Sigmoid colon (tissue), 7 donors: ENCODE data around the gene TMEM181. TPM values are rescaled to one million over a fixed set of nuclear protein-coding genes. Genes with fewer than 3 reads are reported as not detected.

Experiments used
- DNase-seq: peaks from one replicate; pipeline ENCODE4 v3.0.0-alpha.2; 2019
- H3K27ac ChIP-seq, 4 donors: fragments of 200-600 bp; sonication (generic); one replicate each; pipeline ENCODE4 v1.5.1; 2016 to 2019; ENCODE audit warnings: mild to moderate bottlenecking in 1 of 4
- H3K27me3 ChIP-seq, 3 donors: fragments of 200-600 bp; sonication (generic); one replicate each; pipeline ENCODE4 v1.5.1; 2019; ENCODE audit warnings: mild to moderate bottlenecking in 1 of 3
- H3K36me3 ChIP-seq, 4 donors: fragments of 200-600 bp; sonication (generic); one replicate each; pipeline ENCODE4 v1.5.1; 2016 to 2019
- H3K4me1 ChIP-seq, 4 donors: fragments of 200-600 bp; sonication (generic); one replicate each; pipeline ENCODE4 v1.5.1; 2017 to 2019
- H3K4me3 ChIP-seq, 4 donors: fragments of 200-600 bp; sonication (generic); one replicate each; pipeline ENCODE4 v1.5.1; 2017 to 2019; ENCODE audit warnings: mild to moderate bottlenecking in 2 of 4, moderate library complexity in 1 of 4
- H3K9me3 ChIP-seq, 4 donors: fragments of 200-600 bp in 3 of 4; sonication (generic) in 3 of 4; one replicate each; pipeline versions ENCODE4 v1.5.1 to v1.6.1; 2013 to 2019
- CTCF ChIP-seq, 4 experiments: fragments of 450-650 bp in 3 of 4; fragments of 200-600 bp in 1 of 4; IDR thresholded peaks; one replicate each; pipeline ENCODE4 v1.5.1; 2016 to 2019; ENCODE audit warnings: antibody characterized with exemption in 4 of 4, mild to moderate bottlenecking in 3 of 4, moderate library complexity in 2 of 4
- EP300 ChIP-seq, 4 donors: sonication (generic); formaldehyde crosslinking; IDR thresholded peaks; one replicate each; pipeline ENCODE4 v1.6.1; 2017; ENCODE audit warnings: antibody characterized with exemption in 4 of 4
- POLR2A ChIP-seq, 2 donors: fragments of 450-650 bp; IDR thresholded peaks; one replicate each; pipeline ENCODE4 v1.6.1; 2016; ENCODE audit warnings: antibody characterized with exemption in 2 of 2, mild to moderate bottlenecking in 2 of 2, moderate library complexity in 2 of 2
- POLR2AphosphoS5 ChIP-seq, 4 donors: sonication (generic); formaldehyde crosslinking; IDR thresholded peaks; one replicate each; pipeline ENCODE4 v1.6.1; 2017; ENCODE audit warnings: antibody characterized with exemption in 4 of 4
- WGBS, 2 donors: extraction: QIAGEN DNeasy Blood & Tissue Kit; methylation state at CpG; one replicate each; pipeline ENCODE4 v1.1.7; 2013; 5-methylcytosine and 5-hydroxymethylcytosine counted together
- intact Hi-C: fragments of 100-400 bp; cut with DNase I; formaldehyde crosslinking; loops from one replicate; pipeline ENCODE4 v1.15.1; 2023
- polyA plus RNA-seq, 3 donors: library from polyadenylated mRNA; stranded (reverse); fragments of 200-250 nt; gene quantifications; one replicate each; pipeline ENCODE4 v1.2.3, GENCODE V29; 2013
- total RNA-seq, 4 donors: library from RNA; depleted of rRNA; stranded (reverse); fragments of >200 nt; gene quantifications; one replicate each; pipeline ENCODE4 v1.1.0, GENCODE V29; 2016
- donor health status: healthy with polysubstance abuse.
- donor health status: Bipolar disorder and iron deficiency.
- donor health status: healthy.

TMEM181 gene
- total and polyA plus RNA-seq, 7 donors, result 4.6 to 24.7 (median 20.8) TPM

DNA sequence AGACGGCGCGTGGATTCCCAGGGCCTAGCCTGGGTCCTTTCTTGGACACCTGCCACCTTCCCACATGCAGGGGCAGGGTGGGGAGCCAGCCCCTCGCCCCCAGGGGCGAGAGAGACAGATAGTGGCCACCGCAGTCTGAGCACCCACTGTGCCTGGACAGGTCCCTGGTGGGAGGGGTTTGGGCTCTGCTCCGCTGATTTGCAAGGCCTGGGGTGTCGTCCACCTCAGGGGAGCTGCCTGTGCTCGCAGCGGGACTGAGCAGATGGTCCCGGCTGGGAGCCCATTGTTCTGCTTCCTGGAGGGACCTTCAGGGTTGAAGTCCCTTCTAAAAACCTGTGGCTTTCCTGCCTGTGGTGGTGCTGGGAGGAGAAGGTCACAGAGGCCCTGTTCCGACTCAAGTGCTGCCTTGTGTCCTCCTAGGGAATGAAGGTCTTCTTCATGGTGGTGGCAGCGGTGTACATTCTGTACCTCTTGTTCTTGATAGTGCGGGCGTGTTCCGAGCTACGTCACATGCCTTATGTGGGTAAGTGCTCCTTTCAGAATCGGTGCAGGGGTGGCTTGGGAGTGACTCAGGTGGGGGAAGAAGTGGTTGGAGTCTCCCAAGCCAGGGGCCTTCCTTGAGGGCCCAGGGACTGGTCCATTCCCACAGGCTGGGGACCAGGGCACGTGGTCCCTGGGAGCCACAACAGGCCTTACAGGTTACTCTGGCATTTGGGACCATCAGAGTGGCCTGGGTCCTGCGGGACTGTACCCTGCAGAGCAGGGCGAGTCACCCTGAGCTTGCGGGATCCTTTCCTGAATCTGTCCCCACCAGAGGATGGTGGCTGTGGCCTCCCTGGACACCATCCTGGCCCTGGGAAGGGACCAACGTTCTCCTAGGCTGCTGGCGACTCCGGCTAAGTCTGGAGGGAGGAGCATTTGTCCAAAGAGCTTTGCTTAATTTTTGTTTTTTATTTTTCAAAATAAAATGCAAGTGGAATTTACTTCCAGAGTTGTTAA is 65.1 kb downstream of the TMEM181 start:
- Histone ChIP-seq H3K9me3 (no peaks in the 10 kb centered on the region), H3K27me3 (no peaks in the 10 kb centered on the region), H3K4me1 (no peaks in the 10 kb centered on the region), H3K36me3 (peaks cover 0 to 71% (median 8%) of the 10 kb centered on the region in 4 donors), H3K27ac (peak overlapping the region in 1 of 4 donors; percentile 17), H3K4me3 (no peak overlapping the region)
- TF ChIP-seq CTCF (IDR thresholded peaks at IDR 0.05), result no peak
- TF ChIP-seq POLR2AphosphoS5 (IDR thresholded peaks at IDR 0.05), result no peak
- no peak for TF ChIP-seq POLR2A (IDR thresholded peaks at IDR 0.05)
- TF ChIP-seq EP300 (IDR thresholded peaks at IDR 0.05), result no peak
- WGBS, 2 donors, result 94 to 95% methylated on average over 25 of the region's 25 CpGs
- intact Hi-C loops, result no loop called here
- DNase-seq, result no peak

- 90 to 94% methylated on average over 15 of the region's 15 CpGs for WGBS, 2 donors
- H3K36me3 ChIP-seq, result peaks cover 0 to 68% (median 8%) of the 10 kb centered on the region in 4 donors
- no peaks in the 10 kb centered on the region for H3K9me3 ChIP-seq
- no peak for TF ChIP-seq EP300 (IDR thresholded peaks at IDR 0.05)
- TF ChIP-seq POLR2A (IDR thresholded peaks at IDR 0.05), result no peak
- no peak for TF ChIP-seq CTCF (IDR thresholded peaks at IDR 0.05)
- TF ChIP-seq POLR2AphosphoS5 (IDR thresholded peaks at IDR 0.05), result no peak
- intact Hi-C loops, result no loop called here
- H3K4me1 ChIP-seq, result peaks cover 0 to 7% (median 4%) of the 10 kb centered on the region in 4 donors
- H3K4me3 ChIP-seq, result no peak overlapping the region
- no peaks in the 10 kb centered on the region for H3K27me3 ChIP-seq
- H3K27ac ChIP-seq, result no peak overlapping the region
- no peak for DNase-seq
These were observed 66.0 kb downstream of the TMEM181 start for GRCh38 chr6:158625881-158626305.

DNA sequence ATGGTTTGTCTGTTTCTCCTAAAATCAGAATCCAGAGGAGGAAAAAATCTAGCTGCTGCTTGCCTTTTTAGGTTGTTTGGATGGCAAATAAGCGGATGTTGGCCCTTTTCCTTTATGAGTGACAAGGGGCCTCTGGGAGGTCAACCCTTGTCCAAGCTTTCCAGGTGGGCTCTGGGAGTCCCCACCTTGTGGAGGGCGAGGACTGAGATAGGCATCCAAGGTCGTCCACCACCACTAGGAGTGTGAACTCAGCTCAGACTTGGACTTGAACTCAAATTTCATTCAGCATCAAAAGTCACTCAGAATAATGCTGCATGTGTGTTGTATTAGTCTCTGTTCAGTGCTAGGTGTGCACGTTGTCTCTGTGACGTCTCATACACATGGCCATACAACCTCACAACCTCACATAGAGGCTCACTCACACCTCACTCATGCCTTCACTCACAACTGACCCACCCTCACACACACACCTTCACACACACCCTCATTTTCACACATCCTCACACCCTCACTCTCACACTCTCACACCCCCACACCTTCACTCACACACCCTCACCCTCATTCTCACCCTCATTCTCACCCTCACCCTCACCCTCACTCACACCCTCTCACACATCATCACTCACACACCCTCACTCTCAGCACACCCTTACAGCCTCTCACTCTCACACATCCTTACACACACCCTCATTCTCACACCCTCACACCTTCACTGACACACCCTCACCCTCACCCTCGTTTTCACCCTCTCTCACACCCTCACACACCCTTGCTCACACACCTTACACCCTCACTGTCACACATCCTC is 66.7 kb downstream of the TMEM181 start:
- H3K4me1 ChIP-seq, result peaks cover 0 to 13% (median 10%) of the 10 kb centered on the region in 4 donors
- H3K27ac ChIP-seq, result no peak overlapping the region
- 75 to 88% methylated on average over 6 of the region's 6 CpGs for WGBS, 2 donors
- no peak overlapping the region for H3K4me3 ChIP-seq
- peaks cover 0 to 62% (median 8%) of the 10 kb centered on the region in 4 donors for H3K36me3 ChIP-seq
- no peaks in the 10 kb centered on the region for H3K9me3 ChIP-seq
- intact Hi-C loops, result no loop called here
- DNase-seq, result no peak
- H3K27me3 ChIP-seq, result no peaks in the 10 kb centered on the region
- TF ChIP-seq CTCF (IDR thresholded peaks at IDR 0.05) (no peak), POLR2AphosphoS5 (IDR thresholded peaks at IDR 0.05) (no peak), EP300 (IDR thresholded peaks at IDR 0.05) (no peak), POLR2A (IDR thresholded peaks at IDR 0.05) (no peak)

GRCh38 chr6:158627168-158627939 is 67.5 kb downstream of the TMEM181 start:
- no peaks in the 10 kb centered on the region for H3K9me3 ChIP-seq
- 95% methylated on average over 20 of the region's 20 CpGs for WGBS, 2 donors
- no peak overlapping the region for H3K27ac ChIP-seq
- TF ChIP-seq CTCF (IDR thresholded peaks at IDR 0.05) (no peak), POLR2AphosphoS5 (IDR thresholded peaks at IDR 0.05) (no peak), EP300 (IDR thresholded peaks at IDR 0.05) (no peak), POLR2A (IDR thresholded peaks at IDR 0.05) (no peak)
- no peak for DNase-seq
- no peak overlapping the region for H3K4me3 ChIP-seq
- no peaks in the 10 kb centered on the region for H3K27me3 ChIP-seq
- H3K4me1 ChIP-seq, result peaks cover 0 to 18% (median 11%) of the 10 kb centered on the region in 4 donors
- peaks cover 0 to 54% (median 8%) of the 10 kb centered on the region in 4 donors for H3K36me3 ChIP-seq
- intact Hi-C loops, result no loop called here
